HL-60 (cell line): ENCODE measurements around the gene TSSK3.

ENCODE experiments used
- GABPA ChIP-seq: IDR thresholded peaks from 2 replicates; pipeline ENCODE4 v1.6.1; 2012; ENCODE audit warnings: low read depth
- REST ChIP-seq: IDR thresholded peaks from 2 replicates; pipeline ENCODE4 v1.6.1; 2012; ENCODE audit warnings: low read depth; ENCODE audit not compliant: insufficient replicate concordance
- SPI1 ChIP-seq: IDR thresholded peaks from 2 replicates; pipeline ENCODE4 v1.6.1; 2012; ENCODE audit warnings: low read depth, mild to moderate bottlenecking, borderline replicate concordance
- TF ChIP-seq, protein P1 (sequence below): IDR thresholded peaks from one replicate; pipeline ENCODE4 v1.5.1; 2011; ENCODE audit warnings: low read length, control low read depth, inconsistent platforms; ENCODE audit not compliant: insufficient read depth

DNA sequence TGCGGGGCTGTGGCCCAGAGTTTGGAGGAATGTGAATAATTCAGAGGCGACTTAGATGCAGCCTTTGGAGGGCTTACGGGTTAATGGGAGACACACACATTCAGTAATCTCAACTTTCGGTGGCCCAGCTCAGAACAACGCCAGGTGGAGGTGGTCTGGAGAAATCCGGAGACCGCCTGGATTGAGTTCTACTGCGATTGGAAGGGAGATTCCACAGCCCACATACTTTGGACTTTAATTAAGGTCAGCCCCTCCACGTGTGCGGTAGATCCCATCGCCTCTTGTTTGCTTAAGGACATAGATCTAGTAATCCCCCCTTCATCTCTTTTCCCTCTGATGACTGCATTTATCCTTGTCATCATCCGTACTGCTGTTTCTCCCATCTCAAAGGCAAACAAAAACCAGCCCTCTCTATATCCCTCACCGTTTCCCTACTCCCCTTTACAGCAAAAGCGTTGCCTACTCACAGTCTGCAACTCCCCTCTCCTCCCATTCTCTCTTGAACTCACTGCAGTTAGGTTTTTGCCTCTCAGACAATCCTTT is 32.6 kb downstream of the TSSK3 start:
- TF ChIP-seq SPI1: no peak
- TF ChIP-seq, protein P1, sequence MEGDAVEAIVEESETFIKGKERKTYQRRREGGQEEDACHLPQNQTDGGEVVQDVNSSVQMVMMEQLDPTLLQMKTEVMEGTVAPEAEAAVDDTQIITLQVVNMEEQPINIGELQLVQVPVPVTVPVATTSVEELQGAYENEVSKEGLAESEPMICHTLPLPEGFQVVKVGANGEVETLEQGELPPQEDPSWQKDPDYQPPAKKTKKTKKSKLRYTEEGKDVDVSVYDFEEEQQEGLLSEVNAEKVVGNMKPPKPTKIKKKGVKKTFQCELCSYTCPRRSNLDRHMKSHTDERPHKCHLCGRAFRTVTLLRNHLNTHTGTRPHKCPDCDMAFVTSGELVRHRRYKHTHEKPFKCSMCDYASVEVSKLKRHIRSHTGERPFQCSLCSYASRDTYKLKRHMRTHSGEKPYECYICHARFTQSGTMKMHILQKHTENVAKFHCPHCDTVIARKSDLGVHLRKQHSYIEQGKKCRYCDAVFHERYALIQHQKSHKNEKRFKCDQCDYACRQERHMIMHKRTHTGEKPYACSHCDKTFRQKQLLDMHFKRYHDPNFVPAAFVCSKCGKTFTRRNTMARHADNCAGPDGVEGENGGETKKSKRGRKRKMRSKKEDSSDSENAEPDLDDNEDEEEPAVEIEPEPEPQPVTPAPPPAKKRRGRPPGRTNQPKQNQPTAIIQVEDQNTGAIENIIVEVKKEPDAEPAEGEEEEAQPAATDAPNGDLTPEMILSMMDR: no peak
- TF ChIP-seq REST: no peak
- no peak for TF ChIP-seq GABPA
